ENCODE results near the gene UBAP1L.
A peak's percentile ranks its signal among the peaks of the same experiment; 100 is the strongest.
"Not testable (repeated sequence)": the region's sequence is repeated elsewhere in the genome, so short reads cannot be mapped to it uniquely, and the experiment has no call there.

Gene UBAP1L

DNA sequence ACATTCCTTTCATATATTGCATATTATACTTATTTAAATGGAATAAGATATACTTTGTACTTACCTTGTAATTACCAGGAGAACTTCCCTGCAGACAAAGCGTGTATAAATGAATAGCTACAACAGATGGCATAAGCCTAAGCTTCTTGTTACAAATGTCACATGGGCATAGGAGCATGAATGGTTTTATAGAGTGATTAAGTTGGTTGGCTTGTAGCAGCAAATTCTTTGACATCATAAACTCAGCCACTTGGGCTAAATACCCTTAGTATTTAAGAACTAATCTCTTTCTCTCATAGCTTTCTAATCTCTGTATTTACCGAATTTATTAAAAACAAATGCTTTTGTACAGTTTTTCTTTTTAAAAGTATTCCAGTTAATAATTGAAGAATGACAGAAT, at the start of gene UBAP1L:
UBAP1L (minus strand) TSS at position 115 of the 400 bp plus-strand sequence. CDS start 8,985 bp downstream, outside the sequence.
- DNase-seq = no peak

DNA sequence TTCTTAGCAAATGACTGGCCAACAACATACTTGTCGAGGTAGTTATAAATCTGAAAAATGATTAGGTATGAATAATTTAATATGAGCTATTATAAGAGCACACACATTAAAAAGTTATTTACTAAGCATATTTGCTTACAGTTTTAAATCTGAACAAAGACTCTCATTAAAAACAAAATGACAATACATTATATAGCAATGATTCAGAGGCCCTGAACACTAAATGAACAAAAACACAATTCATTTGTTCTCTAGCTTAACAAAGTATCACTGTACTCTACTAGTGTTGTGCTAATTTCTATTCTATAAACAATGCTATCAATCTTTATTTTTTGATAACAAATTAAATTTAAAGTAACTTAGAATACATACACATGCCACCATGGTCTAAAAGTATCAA, 49.1 kb upstream of the UBAP1L start:
- DNase-seq = no peak

DNA sequence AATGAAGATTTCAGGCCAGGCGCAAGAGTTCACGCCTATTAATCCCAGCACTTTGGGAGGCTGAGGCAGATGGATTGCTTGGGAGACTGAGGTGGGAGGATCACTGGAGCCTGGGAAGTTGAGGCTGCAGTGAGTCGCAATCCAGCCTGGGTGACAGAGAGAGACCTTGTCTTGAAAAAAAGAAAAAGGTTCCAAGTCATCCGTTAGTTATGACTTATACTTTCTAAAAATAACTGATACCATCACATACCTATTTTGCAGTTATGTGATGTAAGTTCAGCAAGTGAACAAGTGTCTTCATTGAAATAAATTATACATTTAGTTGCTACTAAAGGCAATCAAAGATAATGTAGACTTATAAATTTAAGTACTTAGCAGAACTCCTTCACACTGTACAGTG, 48.0 kb upstream of the UBAP1L start:
- DNase-seq = no peak

DNA sequence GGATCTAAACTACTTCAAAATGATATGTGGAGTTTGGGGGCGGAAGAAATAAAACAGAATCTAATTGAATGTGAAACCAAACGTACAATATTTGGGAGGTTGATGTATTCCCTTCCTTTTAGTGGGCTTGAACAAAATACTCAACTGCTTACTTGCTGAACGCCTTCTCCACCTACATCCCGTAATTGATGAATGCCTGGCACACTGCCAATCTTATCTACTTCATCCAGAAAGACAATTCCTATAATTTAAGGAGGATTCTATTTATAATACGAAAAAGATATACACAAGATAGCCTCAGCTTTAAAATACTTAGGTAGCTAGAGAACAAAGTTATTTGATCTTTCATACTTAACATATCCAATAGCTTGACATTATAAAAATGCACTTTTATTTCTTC, 41.7 kb upstream of the UBAP1L start:
- no peak for DNase-seq

DNA sequence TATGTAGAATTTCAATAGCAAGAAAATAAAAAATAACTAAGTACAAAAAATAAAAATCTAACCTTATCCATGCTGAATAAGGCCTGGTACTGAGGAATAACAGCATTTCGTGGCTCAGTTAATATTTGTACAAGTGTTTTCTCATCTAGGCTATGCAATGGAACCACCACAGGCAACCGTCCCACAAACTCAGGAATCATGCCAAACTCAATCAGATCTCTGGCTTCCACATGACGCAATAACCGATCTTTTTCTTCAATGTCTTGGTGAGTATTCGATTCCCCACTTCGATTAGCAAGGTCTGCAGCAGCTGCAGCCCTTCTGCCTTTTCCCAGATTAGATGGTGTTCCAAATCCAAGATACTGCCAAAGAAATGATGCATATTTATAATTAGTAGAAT, 39.7 kb upstream of the UBAP1L start:
- DNase-seq = no peak

DNA sequence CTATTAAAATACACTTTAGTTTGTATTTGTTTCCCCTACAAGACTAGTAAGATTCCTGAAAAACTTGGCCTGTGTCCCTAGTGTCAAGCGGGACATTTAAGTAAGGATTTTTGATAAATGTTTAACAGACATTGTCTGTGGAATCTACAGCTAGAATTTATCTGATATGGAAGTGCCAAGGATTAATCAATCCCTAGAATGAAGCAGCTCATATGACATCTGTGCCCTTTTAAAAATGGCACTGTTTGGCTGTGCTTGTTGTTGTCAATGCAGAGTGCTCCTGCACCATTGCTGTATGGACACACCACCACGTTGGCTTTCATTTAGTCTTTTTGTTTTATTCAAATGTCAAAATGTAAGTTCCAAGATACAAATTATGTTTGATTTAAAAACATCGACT, 32.9 kb upstream of the UBAP1L start:
- no peak for DNase-seq

DNA sequence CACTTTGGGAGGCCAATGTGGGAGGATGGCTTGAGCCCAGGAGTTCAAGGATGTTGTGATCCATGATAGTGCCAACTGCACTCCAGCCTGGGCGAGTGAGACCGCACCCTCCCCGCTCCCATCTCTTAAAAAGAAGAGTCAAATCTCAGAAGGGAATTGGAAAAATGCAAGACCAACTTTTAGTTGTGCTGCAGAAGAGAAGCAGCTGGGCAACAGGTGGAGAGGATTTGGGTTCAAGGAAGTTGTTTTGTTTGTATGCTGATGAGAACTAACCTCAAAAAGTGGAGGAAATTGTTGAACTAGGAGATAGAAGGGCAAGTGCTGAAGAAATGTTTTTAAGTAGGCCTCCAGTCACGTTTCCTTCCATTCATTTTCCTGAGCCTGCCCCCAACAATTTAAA, 31.4 kb upstream of the UBAP1L start:
- DNase-seq = no peak

DNA sequence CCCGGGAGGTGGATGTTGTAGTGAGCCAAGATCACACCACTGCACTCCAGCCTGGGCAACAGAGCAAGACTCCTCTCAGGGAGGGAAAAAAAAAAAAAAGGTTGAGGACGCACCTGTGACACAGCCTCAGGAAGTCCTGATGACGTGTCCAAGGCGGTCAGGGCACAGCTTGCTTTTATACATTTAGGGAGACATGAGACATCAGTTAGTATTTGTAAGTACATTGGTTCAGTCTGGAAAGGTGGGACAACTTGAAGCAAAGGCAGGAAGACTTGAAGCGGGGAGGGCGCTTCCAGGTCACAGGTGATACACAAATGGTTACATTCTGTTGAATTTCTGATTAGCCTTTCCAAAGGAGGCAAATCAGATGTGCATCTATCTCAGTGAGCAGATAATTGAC, 23.6 kb upstream of the UBAP1L start:
- DNase-seq = not testable (repeated sequence)

DNA sequence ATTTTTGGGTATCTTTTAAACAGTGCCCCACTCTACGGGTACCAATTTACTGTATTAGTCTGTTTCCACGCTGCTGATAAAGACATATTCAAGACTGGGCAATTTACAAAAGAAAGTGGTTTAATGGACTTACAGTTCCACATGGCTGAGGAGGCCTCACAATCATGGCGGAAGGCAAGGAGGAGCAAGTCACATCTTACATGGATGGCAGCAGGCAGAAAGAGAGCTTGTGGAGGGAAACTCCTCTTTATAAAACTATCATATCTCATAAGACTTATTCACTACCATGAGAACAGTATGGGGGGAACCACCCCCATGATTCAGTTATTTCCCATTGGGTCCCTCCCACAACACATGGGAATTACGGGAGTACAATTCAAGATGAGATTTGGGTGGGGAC, 22.9 kb upstream of the UBAP1L start:
- DNase-seq = not testable (repeated sequence)

DNA sequence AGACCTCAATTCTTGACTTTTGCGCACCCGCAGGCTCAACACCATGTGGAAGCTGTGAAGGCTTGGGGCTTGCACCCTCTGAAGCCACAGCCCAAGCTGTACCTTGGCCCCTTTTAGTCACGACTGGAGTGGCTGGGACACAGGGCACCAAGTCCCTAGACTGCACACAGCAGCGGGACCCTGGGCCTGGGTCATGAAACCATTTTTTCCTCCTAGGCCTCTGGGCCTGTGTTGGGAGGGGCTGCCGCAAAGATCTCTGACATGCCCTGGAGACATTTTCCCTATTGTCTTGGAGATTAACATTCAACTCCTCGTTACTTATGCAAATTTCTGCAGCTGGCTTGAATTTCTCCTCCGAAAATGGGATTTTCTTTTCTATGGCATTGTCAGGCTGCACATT, 22.1 kb upstream of the UBAP1L start:
- not testable (repeated sequence) for DNase-seq

DNA sequence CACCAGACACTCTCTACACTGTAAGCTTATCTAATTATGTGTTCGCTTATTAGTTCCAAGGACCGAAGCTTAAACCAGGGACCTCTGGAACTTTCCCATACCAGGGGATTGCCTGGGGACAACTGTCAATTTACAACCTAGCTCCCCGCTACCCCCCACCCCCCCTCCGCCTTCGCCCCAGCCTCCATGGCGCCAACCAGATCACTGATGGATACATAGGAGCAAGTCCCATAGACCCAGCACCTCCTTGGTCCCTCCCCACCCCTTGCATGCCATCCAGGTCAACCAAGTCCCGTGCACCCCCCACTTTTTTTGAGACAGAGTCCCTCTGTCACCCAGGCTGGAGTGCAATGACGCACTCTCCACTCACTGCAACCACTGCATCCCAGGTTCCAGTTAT, 19.5 kb upstream of the UBAP1L start:
- no peak for DNase-seq

DNA sequence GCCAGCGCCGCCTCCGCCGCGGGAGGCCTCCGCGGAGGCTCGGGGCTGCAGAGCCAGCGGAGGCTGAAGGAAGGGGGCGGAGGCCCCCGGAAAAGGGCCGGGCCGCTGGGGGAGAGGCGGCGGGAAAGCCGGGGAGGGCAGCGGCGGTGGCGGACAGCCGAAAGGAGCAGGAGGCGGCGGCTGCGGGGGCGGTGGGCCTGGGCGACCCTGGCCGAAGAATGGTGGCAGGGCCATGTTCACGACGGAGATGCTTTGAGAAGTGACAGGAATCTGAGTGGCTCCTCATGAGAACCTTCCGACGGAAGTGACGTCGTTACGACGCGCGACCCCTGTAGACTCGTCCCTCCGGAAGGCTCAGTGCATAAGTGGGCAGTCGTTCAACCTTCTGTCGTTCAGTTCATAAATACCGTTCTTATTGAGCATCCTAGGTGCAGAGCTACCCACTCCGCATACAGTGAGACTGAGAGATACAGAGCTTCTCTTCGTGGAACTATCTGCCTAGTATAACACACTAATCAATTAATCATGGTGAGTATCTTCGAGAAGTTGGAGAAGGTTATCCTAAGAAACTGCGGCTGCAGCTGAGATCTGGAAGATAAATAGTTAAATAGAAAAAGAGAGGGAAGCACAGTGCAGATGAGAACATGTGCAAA, 18.7 kb upstream of the UBAP1L start, which contains the start of gene PDCD7:
PDCD7 (minus strand) TSS at position 261 of the 653 bp plus-strand sequence; CDS start at position 234, 27 bp downstream.
- peak; percentile 90 for DNase-seq

DNA sequence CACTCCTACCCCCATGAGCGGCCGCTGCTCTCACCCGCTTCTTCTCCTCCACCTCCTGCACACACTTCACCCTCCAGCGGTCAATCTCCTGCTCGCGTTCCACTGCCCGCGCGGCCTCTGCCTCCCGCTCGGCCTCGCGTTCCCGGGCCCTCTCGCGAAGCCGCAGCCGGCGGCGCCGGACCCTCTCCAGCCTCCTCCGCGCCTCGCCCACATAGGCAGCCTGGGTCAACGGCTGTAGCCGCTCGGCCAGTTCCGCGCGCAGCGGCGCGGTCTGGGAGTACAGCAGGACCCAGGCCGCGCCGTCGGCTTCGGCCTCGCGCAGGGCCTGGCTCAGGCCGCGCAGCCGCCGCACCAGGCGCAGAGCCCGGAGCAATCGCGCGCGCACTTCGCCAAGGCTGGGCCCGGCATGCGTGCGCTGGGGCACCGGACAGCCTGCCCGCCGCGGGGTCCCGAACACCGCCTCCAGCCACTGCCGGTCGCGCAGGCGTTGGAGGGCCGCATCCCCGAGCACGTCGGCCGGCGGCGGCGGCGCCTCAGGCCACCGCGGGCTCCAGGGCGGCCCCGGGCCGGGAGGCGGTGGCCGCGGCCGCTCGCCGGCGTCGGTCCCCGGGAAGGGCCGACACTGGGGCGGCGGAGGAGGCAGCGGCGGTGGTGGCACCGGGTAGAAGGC, 18.0 kb upstream of the UBAP1L start:
- peak; percentile 43 for DNase-seq

DNA sequence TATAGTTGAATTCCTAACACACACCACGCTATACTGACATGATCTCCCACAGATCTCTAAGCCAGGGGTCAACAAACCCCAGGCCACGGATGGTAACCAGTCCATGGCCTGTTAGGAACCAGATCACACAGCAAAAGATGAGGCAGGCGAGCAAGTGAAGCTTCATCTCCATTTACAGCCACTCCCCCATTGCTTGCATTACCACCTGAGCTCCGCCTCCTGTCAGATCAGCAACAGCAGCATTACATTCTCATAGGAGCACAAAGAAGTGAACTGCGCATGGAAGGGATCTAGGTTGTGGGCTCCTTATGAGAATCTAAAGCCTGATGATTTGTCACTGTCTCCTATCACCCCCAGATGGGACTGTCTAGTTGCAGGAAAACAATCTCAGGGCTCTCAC, 15.9 kb upstream of the UBAP1L start:
- DNase-seq = no peak

DNA sequence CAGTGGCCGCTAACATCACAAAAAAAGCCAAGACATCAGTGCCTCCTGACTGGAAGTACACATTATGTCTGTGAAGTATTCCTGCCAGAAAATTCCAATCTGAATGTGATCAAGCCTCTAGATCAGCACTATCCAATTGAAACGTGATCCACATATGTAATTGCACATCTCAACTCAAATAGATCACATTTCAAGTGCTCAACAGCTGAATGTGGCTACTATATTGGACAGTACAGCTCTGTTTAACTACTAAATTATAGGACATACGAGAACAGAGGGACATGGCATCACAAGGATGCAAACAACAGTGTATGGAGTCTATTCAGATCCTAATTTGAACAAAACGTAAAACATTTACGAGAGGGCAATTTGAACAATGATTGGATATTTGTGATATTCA, 542 bp upstream of the UBAP1L start:
- no peak for DNase-seq

DNA sequence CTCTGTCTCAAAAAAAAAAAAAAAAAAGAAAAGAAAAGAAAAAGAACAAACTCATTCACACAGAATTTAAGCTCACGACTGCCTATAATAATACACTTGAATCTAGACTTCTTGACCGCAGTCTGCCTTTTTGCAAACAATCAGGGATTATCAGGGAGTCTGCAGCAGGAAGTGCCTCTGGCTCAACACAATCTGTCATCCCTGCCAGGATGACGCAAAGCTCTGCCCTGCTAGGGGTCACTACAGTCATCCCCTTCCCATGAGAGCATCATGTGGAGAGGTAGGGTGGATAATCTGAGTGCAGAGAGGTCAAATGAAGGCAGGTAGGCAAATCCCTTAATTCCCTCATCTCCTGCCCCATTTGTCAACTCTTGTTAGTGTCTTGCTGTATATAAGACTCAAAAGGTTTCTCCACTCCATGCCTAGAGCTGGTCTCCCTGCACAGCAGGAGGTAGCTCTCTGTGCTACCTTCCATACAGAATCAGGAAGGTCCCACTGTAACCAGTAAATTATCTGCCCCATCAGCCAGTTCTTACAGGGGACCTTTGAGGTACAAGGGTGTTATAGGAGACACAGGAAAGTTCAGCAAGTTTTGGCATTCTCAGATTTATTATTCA, 4.2 kb downstream of the UBAP1L start:
- no peak for DNase-seq

DNA sequence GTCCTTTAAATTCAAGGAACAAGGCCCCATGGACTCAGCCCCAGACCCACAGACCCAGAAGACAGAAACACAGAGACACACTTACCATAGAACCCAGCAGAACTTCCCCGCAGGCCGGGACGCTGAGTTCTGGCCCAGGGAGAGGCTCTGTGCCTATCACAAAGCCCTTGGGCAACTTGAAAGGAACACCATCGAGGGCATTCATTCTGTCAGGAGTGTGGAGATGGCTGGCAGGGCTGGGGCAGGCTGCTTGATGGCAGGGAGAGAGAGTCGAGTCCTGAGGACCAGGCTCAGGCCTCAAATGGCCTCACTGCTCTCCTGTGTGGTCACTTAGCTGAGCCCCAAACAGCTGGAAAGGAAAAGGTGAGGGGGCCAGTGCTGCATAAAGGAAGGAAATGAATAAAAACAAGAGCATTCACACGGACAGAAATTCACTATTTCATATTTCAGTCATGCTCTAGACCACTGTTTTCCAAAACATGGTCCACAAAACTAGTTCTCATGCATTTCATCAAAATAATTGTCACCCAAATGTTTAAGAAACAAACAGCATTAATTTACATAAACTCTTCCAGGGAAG, 8.9 kb downstream of the UBAP1L start:
- no peak for DNase-seq

DNA sequence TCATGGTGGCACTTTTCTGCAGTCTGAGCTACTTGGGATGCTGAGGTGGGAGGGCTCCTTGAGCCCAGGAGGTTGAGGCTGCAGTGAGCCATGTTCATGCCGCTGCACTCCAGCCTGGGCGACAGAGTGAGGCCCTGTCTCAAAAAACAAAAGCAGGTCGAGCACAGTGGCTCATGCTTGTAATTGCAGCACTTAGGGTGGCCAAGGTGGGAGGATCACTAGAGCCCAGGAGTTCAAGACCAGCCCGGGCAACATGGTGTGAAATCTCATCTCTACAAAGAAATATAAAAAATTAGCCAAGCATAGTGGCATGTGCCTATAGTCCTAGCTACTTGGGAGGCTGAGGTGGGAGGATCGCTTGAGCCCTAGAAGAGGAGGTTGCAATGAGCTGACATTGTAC, 10.0 kb downstream of the UBAP1L start:
- DNase-seq = no peak

DNA sequence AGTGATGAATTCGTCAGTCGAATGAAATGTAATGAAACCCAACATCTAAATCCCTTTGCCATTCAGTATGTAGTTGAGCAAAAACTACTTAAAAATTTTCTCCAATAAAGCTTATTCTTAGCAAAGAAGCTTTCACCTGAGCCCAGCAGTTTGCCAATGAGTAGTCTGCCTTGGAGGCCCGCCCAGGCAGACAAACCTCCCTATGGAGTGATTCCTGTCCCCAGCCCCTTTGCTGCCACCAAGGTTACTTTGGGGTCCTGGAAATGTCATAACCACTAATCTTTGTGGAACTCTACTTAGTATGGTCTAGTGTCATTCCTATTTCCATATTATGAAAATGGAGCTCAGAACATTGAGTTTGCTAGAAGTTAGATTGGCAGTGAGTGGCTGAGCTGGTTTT, 12.1 kb downstream of the UBAP1L start:
- DNase-seq = no peak

DNA sequence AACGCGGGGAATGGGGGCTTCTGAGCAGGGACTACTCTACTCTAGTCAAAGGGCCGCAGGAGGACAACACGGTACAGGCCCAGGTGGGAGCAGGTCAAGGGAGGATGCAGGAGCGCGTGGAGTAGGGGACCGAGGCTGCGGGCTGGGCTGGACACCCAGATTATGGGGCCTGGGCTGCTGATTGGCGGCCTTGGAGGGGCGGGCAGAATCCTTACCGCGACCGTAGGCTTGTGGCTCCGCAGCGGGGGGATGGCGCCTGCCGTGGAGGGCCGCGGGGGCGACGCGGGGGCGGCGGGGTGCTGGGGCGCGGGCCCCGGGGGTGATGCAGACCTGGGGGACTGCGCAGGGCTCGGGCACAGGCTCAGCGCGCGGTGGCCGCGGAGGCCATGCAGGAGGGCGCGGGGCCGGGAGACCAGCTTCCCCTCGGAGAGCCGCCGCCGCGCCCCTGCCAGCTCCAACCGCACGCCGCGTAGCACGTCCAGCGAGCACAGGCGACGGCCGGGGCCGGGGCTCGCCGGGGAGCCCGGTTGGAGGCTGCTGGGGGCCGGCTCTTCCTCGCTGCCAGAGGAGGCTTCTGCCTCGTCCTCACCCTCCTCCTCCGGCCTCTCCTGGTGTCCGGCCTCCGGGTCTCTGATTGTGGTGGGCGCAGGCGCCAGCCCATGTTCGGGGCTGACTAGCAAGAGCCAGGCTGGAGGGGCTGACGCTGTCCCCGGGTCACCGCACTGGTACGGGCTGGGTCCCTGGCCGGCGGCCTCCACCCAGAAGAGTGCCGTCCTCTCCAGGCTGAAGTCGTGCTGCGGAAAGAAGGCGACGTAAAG, 12.9 kb downstream of the UBAP1L start:
- DNase-seq = no peak

DNA sequence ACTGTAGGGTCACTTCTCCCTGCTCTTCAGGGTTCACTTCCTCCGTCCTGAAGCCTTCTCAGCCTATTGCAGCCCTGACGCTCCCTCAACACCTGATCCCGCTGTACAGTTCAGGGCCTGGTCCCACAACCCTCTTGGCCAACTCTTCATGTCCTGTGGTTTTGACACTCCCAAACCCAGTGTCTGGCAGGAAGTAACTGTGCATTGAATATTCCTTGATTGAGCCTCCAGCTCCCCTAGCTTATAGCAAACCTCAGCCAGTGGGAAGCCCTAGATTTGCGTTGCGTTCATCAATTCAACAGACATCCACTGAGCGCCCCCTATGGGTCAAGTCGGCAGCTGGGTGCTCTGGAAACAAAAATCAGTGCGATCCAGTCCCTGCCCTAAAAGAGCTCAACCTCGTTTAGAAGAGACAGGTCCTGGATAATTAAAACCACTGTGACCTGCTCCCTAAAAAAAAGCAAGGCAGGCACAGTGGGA, 13.5 kb downstream of the UBAP1L start:
- DNase-seq = peak; percentile 65

DNA sequence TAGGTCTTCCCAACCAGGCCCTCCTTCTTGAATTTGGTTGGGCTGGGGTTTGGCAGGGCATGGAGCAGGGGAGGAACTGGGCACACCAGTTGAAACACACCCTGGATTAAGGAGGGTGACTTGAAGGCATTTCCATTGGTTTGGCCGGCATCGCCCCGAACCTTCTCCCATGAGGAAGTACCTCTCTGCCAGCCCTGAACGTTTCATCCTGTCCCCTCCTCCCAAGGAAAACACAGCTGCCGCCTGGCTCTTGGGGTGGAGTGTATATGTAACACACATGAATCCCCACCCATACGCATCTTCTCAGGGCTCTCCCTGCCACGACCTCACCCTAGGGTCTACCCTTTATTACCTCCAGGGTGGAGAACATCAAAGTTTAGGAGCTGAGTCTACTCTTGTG, 14.6 kb downstream of the UBAP1L start:
- no peak for DNase-seq

DNA sequence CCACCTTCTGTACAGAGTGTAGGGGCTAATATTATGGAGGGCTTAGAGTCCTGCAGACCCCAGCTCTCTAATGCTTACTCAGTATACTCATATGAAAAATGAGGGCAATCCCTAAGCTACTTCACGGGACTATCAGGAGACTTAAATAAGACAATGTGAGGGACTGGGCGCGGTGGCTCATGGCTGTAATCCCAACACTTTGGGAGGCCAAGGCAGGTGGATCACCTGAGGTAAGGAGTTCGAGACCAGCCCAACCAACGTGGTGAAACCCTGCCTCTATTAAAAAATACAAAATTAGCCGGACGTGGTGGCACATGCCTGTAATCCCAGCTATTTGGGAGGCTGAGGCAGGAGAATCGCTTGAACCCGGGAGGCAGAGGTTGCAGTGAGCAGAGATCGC, 15.2 kb downstream of the UBAP1L start:
- not testable (repeated sequence) for DNase-seq

Measured in 8988T (cell line).